Transverse colon (tissue), 3 donors: ENCODE data around the gene EZH1.

Experiments used
- CTCF ChIP-seq, 5 experiments: fragments of 200-600 bp in 3 of 5; fragments of 450-650 bp in 2 of 5; sonication (generic) in 3 of 5; IDR thresholded peaks; 1 replicate in 2 of 5; 2 replicates in 3 of 5; pipeline ENCODE4 v1.5.1; 2016 to 2017; ENCODE audit warnings: antibody characterized with exemption in 5 of 5, inconsistent platforms in 3 of 5, mild to moderate bottlenecking in 2 of 5, moderate library complexity in 1 of 5
- POLR2A ChIP-seq: fragments of 450-650 bp; IDR thresholded peaks from one replicate; pipeline ENCODE4 v1.6.1; 2016; ENCODE audit warnings: antibody characterized with exemption, mild to moderate bottlenecking, moderate library complexity

DNA sequence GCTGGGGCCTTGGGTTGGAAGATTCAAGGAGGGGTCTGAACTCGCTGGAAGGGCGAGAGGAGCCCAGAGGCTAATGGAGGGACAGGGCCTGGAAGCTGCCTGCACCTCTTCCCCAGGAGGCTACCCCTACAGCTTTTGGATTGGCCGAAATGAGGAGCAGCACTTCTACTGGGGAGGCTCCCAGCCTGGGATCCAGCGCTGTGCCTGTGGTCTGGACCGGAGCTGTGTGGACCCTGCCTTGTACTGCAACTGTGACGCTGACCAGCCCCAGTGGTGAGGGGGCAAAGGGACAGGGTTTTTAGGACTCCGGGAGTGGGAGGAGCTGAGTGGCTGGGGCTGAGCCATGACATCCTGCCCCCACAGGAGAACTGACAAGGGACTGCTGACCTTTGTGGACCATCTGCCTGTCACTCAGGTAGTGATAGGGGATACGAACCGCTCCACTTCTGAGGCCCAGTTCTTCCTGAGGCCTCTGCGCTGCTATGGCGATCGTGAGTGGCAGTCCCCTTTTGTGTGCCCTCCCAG is 53.8 kb downstream of the EZH1 start:
- no peak for TF ChIP-seq CTCF (IDR thresholded peaks at IDR 0.05)
- no peak for TF ChIP-seq POLR2A
